ENCODE measurements around the gene MDC1. TPM values are rescaled to one million over a fixed set of nuclear protein-coding genes. Genes with fewer than 3 reads are reported as not detected.
A peak's percentile ranks its signal among the peaks of the same experiment; 100 is the strongest.
"Not testable (repeated sequence)": the region's sequence is repeated elsewhere in the genome, so short reads cannot be mapped to it uniquely, and the experiment has no call there.

MDC1 gene
- polyA plus RNA-seq, 1 of the 3 experiments (the other 2 are of a cell fraction) = 10.4 TPM

DNA sequence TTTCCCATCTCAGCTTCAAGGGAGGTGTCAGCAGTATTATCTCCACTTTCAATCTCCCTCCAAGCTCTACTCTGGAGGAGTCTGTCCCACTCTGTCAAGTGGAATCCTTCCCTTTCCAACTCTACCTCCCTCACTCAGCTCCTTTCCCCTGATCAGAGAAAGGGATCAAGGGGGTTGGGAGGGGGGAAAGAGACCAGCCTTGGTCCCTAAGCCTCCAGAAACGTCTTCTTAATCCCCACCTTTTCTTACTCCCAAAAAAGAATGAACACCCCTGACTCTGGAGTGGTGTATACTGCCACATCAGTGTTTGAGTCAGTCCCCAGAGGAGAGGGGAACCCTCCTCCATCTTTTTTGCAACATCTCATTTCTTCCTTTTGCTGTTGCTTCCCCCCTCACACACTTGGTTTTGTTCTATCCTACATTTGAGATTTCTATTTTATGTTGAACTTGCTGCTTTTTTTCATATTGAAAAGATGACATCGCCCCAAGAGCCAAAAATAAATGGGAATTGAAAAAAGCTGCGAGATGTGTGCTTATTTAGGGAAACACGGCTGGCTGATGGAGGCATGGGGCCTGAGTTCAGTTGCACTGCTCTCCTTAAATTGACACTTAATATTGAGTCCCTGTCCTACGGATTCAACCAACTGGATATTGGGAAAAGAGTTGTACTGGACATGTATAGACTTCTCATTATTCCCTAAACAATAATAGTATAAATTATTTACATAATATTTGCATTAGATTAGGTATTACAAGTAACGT lies 8.0 kb upstream of the MDC1 start:
- Histone ChIP-seq H3K27ac (ENCODE audit: low read depth in 2 of 2, low read length in 1 of 2) (peak overlapping the region; percentile 44 to 93), H3K36me3 (replicated peaks in 1 of 2; ENCODE audit: control insufficient read depth in 1 of 2, insufficient read depth in 2 of 2, low read length in 1 of 2) (peaks cover 45 to 53% of the 10 kb centered on the region in 2 experiments), H3K79me2 (ENCODE audit: insufficient read depth) (peaks cover 55% of the 10 kb centered on the region), H3K4me1 (ENCODE audit: control insufficient read depth in 1 of 2, insufficient read depth in 2 of 2, low read depth in 1 of 2, low read length in 1 of 2) (peaks cover 21 to 31% of the 10 kb centered on the region in 2 experiments), H4K20me1 (ENCODE audit: insufficient read depth) (peaks cover 58% of the 10 kb centered on the region), H3K27me3 (ENCODE audit: insufficient read depth) (no peaks in the 10 kb centered on the region), H2AFZ (ENCODE audit: low read depth) (no peak overlapping the region), H3F3A (replicated peaks; ENCODE audit: insufficient read depth) (peaks cover 88% of the 10 kb centered on the region), H3K4me3 (ENCODE audit: low read depth in 2 of 2, low read length in 1 of 2) (peak overlapping the region in 1 of 2 experiments; percentile 15; a peak in 1 of 4 replicates), H3K9me3 (no peaks in the 10 kb centered on the region), H3K9ac (peak overlapping the region; percentile 100; the same call in 1 of the 2 replicates), H3K4me2 (peak overlapping the region; percentile 91), H3K9me2 (no peaks in the 10 kb centered on the region)
- ChIA-PET CTCF (interaction anchor here (1.0 to 42.4 kb wide), 6 partner anchors 13 to 189 kb away, joined by 3 to 838 read pairs (median 4); partner anchors contain the start of genes DHX16, FLOT1, NRM and PPP1R18), POLR2A (interaction anchor here (0.6 to 1.9 kb wide), 4 partner anchors 46 to 108 kb away, joined by 3 to 8 read pairs (median 4); partner anchors contain the start of genes DHX16 and PPP1R10)
- no peak for DNase-seq
- 59% methylated on average over 6 of the region's 6 CpGs for WGBS (ENCODE audit: low lambda C conversion rate)
- TF ChIP-seq POLR2AphosphoS5 (IDR thresholded peaks at IDR 0.05; ENCODE audit: low read depth, low read length) (peak; percentile 60; the same call in 1 of the 2 replicates), TAF1 (IDR thresholded peaks at IDR 0.05; ENCODE audit: borderline replicate concordance, low read depth, low read length) (no peak), TEAD4 (IDR thresholded peaks at IDR 0.05; ENCODE audit: borderline replicate concordance, insufficient read depth) (no peak), ELF1 (IDR thresholded peaks at IDR 0.05) (no peak), NRF1 (IDR thresholded peaks at IDR 0.05; ENCODE audit: low read depth, low read length) (no peak), MEF2A (IDR thresholded peaks at IDR 0.05; ENCODE audit: borderline replicate concordance, low read depth) (no peak), RCOR1 (IDR thresholded peaks at IDR 0.05; ENCODE audit: low read length) (no peak)
- TF ChIP-seq, protein P1, sequence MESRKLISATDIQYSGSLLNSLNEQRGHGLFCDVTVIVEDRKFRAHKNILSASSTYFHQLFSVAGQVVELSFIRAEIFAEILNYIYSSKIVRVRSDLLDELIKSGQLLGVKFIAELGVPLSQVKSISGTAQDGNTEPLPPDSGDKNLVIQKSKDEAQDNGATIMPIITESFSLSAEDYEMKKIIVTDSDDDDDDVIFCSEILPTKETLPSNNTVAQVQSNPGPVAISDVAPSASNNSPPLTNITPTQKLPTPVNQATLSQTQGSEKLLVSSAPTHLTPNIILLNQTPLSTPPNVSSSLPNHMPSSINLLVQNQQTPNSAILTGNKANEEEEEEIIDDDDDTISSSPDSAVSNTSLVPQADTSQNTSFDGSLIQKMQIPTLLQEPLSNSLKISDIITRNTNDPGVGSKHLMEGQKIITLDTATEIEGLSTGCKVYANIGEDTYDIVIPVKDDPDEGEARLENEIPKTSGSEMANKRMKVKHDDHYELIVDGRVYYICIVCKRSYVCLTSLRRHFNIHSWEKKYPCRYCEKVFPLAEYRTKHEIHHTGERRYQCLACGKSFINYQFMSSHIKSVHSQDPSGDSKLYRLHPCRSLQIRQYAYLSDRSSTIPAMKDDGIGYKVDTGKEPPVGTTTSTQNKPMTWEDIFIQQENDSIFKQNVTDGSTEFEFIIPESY (IDR thresholded peaks at IDR 0.05; ENCODE audit: borderline replicate concordance, low read depth) = 0 out of 2 replicates have a peak, but pooled peaks have one; percentile 47

DNA sequence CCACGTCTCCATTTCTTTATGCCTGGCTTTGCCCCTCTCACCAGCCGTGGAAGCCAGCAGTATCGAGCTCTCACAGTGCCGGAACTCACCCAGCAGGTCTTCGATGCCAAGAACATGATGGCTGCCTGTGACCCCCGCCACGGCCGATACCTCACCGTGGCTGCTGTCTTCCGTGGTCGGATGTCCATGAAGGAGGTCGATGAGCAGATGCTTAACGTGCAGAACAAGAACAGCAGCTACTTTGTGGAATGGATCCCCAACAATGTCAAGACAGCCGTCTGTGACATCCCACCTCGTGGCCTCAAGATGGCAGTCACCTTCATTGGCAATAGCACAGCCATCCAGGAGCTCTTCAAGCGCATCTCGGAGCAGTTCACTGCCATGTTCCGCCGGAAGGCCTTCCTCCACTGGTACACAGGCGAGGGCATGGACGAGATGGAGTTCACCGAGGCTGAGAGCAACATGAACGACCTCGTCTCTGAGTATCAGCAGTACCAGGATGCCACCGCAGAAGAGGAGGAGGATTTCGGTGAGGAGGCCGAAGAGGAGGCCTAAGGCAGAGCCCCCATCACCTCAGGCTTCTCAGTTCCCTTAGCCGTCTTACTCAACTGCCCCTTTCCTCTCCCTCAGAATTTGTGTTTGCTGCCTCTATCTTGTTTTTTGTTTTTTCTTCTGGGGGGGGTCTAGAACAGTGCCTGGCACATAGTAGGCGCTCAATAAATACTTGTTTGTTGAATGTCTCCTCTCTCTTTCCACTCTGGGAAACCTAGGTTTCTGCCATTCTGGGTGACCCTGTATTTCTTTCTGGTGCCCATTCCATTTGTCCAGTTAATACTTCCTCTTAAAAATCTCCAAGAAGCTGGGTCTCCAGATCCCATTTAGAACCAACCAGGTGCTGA lies 7.0 kb upstream of the MDC1 start:
- peaks cover 58% of the 10 kb centered on the region for H4K20me1 ChIP-seq (ENCODE audit: insufficient read depth)
- H3K9ac ChIP-seq = peak overlapping the region; percentile 100
- not testable (repeated sequence) for H3K27me3 ChIP-seq (ENCODE audit: insufficient read depth); DNase-seq; H3K9me2 ChIP-seq; H2AFZ ChIP-seq (ENCODE audit: low read depth); H3K9me3 ChIP-seq
- peak overlapping the region; percentile 25 to 93; a peak in 3 of 4 replicates for H3K4me3 ChIP-seq (ENCODE audit: low read depth in 2 of 2, low read length in 1 of 2)
- H3K4me2 ChIP-seq = peak overlapping the region; percentile 91
- POLR2A ChIA-PET = interaction anchor here (0.6 to 1.9 kb wide), 4 partner anchors 8 to 107 kb away, joined by 4 to 8 read pairs (median 4); partner anchors contain the start of genes DHX16 and PPP1R10
- WGBS (ENCODE audit: low lambda C conversion rate) = 39% methylated on average over 12 of the region's 29 CpGs
- H3K4me1 ChIP-seq (ENCODE audit: control insufficient read depth in 1 of 2, insufficient read depth in 2 of 2, low read depth in 1 of 2, low read length in 1 of 2) = peaks cover 24 to 37% of the 10 kb centered on the region in 2 experiments
- H3K79me2 ChIP-seq (ENCODE audit: insufficient read depth) = peaks cover 64% of the 10 kb centered on the region
- peaks cover 78% of the 10 kb centered on the region for H3F3A ChIP-seq (replicated peaks; ENCODE audit: insufficient read depth)
- H3K27ac ChIP-seq (ENCODE audit: low read depth in 2 of 2, low read length in 1 of 2) = peak overlapping the region; percentile 56 to 93
- peaks cover 35 to 44% of the 10 kb centered on the region in 2 experiments for H3K36me3 ChIP-seq (replicated peaks in 1 of 2; ENCODE audit: control insufficient read depth in 1 of 2, insufficient read depth in 2 of 2, low read length in 1 of 2)
- CTCF ChIA-PET = interaction anchor here (0.7 to 42.4 kb wide), 8 partner anchors 9 to 190 kb away, joined by 3 to 838 read pairs (median 4); partner anchors contain the start of genes DHX16, FLOT1, NRM and PPP1R18

All from SK-N-SH (cell line).